DOHH2 (cell line): ENCODE results near the gene HIF3A.

Experiments used
- CTCF ChIP-seq: fragments of 200-600 bp; sonication (generic); IDR thresholded peaks from one replicate; pipeline ENCODE4 v1.5.1; 2014; ENCODE audit warnings: antibody characterized with exemption, mild to moderate bottlenecking, low read depth, low read length; ENCODE audit not compliant: poor library complexity, severe bottlenecking
- EZH2phosphoT487 ChIP-seq: fragments of 200-600 bp; sonication (generic); IDR thresholded peaks from 2 replicates; pipeline ENCODE4 v1.6.1; 2017; ENCODE audit warnings: borderline replicate concordance, mild to moderate bottlenecking, antibody characterized with exemption, low read length, moderate library complexity, mixed read lengths

GRCh38 chr19:46392252-46392801 is 95.5 kb downstream of the HIF3A start:
- TF ChIP-seq CTCF: no peak
- no peak for TF ChIP-seq EZH2phosphoT487
